Subcutaneous abdominal adipose tissue (tissue), 5 donors: ENCODE measurements around the gene ZNF362.
"Not testable (repeated sequence)": the region's sequence is repeated elsewhere in the genome, so short reads cannot be mapped to it uniquely, and the experiment has no call there.

Experiments used
- H3K27ac ChIP-seq: one replicate; pipeline ENCODE4 v1.7.0; 2013; ENCODE audit warnings: low read depth, mild to moderate bottlenecking, inconsistent platforms, low read length, moderate library complexity
- H3K27me3 ChIP-seq, 5 donors: one replicate each; pipeline ENCODE4 v1.7.0; 2013; ENCODE audit warnings: low read length in 5 of 5, inconsistent platforms in 1 of 5; ENCODE audit not compliant: control insufficient read depth in 5 of 5, insufficient read depth in 4 of 5
- H3K36me3 ChIP-seq, 5 donors: one replicate each; pipeline ENCODE4 v1.7.0; 2013; ENCODE audit warnings: low read length in 5 of 5; ENCODE audit not compliant: control insufficient read depth in 5 of 5, insufficient read depth in 5 of 5
- H3K4me1 ChIP-seq, 5 donors: one replicate each; pipeline ENCODE4 v1.7.0; 2013; ENCODE audit warnings: low read length in 5 of 5, mild to moderate bottlenecking in 3 of 5, moderate library complexity in 1 of 5; ENCODE audit not compliant: control insufficient read depth in 5 of 5, insufficient read depth in 5 of 5
- H3K4me3 ChIP-seq, 5 donors: one replicate each; pipeline ENCODE4 v1.7.0; 2013; ENCODE audit warnings: low read length in 5 of 5, low read depth in 1 of 5
- H3K9ac ChIP-seq, 5 donors: one replicate each; pipeline ENCODE4 v1.7.0; 2013; ENCODE audit warnings: low read length in 5 of 5, mild to moderate bottlenecking in 4 of 5, moderate library complexity in 3 of 5
- H3K9me3 ChIP-seq, 5 donors: one replicate each; pipeline ENCODE4 v1.7.0; 2013; ENCODE audit warnings: low read length in 5 of 5; ENCODE audit not compliant: control insufficient read depth in 5 of 5
- donor health status: healthy.
- donor health status: healthy.
- donor health status: healthy.
- donor health status: healthy.
- donor health status: healthy.

ZNF362 gene

GRCh38 chr1:33231166-33231565, 25.1 kb upstream of the ZNF362 start:
- Histone ChIP-seq H3K27ac (no peak overlapping the region), H3K9me3 (no peaks in the 10 kb centered on the region), H3K9ac (no peak overlapping the region)

DNA sequence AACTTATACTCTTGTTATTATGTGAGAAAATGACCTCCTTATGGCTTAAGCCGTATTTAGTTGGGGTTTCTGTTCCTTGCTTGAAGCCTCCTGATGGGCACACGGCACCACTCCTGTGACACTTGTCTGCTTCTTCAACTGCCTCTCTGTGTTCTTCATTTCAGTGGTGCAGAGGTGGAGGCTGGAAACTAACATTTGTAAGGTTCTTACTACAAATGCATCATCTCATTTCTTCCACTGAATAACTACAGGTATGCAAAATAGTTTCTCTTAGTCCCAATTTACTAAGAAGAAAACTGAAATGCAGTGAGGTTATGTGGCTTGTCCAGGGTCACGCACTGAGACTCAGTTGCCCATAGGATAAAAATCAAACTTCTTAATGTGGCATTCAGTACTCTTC, 23.6 kb upstream of the ZNF362 start:
- no peaks in the 10 kb centered on the region for H3K36me3 ChIP-seq
- no peak overlapping the region for H3K4me3 ChIP-seq
- no peaks in the 10 kb centered on the region for H3K9me3 ChIP-seq

More at GRCh38 chr1:33231166-33231565, 25.1 kb upstream of the ZNF362 start:
- Histone ChIP-seq H3K4me1 (peaks cover 3 to 22% (median 16%) of the 10 kb centered on the region in 5 donors), H3K36me3 (no peaks in the 10 kb centered on the region), H3K4me3 (no peak overlapping the region), H3K27me3 (peaks cover 0 to 3% (median 0%) of the 10 kb centered on the region in 5 donors)

DNA sequence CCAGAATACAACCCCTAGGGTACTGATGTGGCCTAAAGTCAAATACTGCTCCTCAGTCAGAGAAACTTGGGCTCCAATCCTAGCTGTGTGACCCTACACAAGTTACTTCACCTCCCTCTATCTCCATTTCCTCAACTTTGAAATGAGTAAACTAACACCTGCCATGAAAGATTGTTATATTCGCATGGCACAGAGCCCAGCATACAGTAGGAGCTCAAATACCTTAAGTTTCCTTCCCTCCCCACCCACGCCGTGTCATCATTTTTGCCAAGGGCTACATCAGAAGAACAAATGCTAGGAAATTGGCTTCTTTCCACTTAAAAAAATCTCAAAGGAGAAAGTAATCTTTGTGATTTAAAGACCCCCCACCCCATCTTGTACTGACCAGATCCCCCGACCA, 22.2 kb upstream of the ZNF362 start:
- H3K4me1 ChIP-seq = peaks cover 0 to 13% (median 7%) of the 10 kb centered on the region in 5 donors
- no peaks in the 10 kb centered on the region for H3K9me3 ChIP-seq
- no peak overlapping the region for H3K9ac ChIP-seq
- H3K27ac ChIP-seq = no peak overlapping the region
- H3K36me3 ChIP-seq = no peaks in the 10 kb centered on the region
- H3K27me3 ChIP-seq = peaks cover 0 to 3% (median 0%) of the 10 kb centered on the region in 5 donors
- no peak overlapping the region for H3K4me3 ChIP-seq

More for the DNA sequence above, 23.6 kb upstream of the ZNF362 start:
- peaks cover 3 to 22% (median 16%) of the 10 kb centered on the region in 5 donors for H3K4me1 ChIP-seq
- no peak overlapping the region for H3K27ac ChIP-seq
- peaks cover 0 to 3% (median 0%) of the 10 kb centered on the region in 5 donors for H3K27me3 ChIP-seq
- no peak overlapping the region for H3K9ac ChIP-seq

DNA sequence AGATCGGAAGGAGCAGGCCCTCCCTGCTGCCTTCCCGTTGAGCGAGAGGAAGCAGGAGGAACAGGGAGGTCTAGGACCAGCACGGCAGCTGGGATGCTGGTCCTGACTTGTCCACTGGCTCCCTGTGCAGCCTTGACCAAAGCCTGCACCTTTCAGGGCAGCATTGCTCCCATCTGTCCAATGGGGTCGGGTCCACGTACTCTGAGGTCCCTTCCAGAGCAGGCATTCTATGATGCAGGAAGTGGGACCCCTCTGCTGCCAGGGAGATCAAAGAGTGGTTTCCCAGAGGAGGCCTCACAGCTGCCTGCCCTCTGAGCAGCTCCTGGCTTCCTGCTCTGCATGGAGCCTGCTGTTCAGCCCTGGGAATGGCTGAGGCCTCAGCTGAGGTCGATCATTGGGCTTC, 21.7 kb upstream of the ZNF362 start:
- no peaks in the 10 kb centered on the region for H3K9me3 ChIP-seq

DNA sequence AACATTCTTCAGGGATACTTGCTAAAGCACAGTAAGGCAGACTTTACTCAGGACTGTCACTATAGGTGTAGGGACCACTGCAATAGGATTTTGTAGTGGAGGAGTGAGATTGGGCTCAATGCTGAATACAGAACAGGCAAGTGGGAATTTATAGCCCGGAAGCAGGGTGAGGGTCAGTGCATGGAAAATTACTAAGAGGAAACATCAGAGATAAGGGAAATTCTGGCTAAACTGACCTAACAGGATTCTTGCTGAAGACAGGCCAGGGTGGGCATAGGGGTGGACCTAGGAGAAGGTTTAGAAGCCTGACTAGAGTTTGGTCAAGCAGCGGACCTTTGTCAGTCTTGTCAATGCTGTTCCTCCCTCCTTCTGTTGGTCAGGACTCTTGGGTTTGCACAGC, 20.8 kb upstream of the ZNF362 start:
- Histone ChIP-seq H3K27me3 (peaks cover 0 to 3% (median 0%) of the 10 kb centered on the region in 5 donors), H3K4me3 (no peak overlapping the region), H3K9ac (no peak overlapping the region), H3K27ac (no peak overlapping the region), H3K36me3 (no peaks in the 10 kb centered on the region), H3K9me3 (no peaks in the 10 kb centered on the region), H3K4me1 (peaks cover 0 to 12% (median 4%) of the 10 kb centered on the region in 5 donors)

More for the DNA sequence above, 21.7 kb upstream of the ZNF362 start:
- no peak overlapping the region for H3K9ac ChIP-seq
- H3K4me1 ChIP-seq = peaks cover 0 to 12% (median 4%) of the 10 kb centered on the region in 5 donors
- no peaks in the 10 kb centered on the region for H3K36me3 ChIP-seq
- no peak overlapping the region for H3K4me3 ChIP-seq
- no peak overlapping the region for H3K27ac ChIP-seq
- peaks cover 0 to 3% (median 0%) of the 10 kb centered on the region in 5 donors for H3K27me3 ChIP-seq

DNA sequence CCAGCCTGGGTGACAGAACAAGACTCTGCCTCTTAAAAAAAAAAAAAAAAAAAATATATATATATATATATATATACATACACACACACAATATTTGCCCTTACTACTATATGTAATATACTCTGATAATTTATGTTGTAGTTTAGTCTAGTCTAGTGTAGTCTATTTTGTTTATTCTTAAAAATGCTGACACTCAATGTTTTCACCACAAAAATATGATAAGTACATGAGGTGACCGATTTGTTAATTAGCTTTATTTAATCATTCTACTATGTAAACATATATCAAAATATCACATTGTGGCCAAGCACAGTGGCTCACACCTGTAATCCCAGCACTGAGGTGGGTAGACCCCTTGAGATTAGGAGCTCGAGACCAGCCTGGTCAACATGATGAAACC, 19.8 kb upstream of the ZNF362 start:
- peaks cover 0 to 3% (median 0%) of the 10 kb centered on the region in 5 donors for H3K27me3 ChIP-seq
- no peak overlapping the region for H3K9ac ChIP-seq
- peaks cover 0 to 12% (median 5%) of the 10 kb centered on the region in 5 donors for H3K4me1 ChIP-seq
- H3K27ac ChIP-seq = no peak overlapping the region
- H3K36me3 ChIP-seq = no peaks in the 10 kb centered on the region
- no peaks in the 10 kb centered on the region for H3K9me3 ChIP-seq
- H3K4me3 ChIP-seq = no peak overlapping the region

DNA sequence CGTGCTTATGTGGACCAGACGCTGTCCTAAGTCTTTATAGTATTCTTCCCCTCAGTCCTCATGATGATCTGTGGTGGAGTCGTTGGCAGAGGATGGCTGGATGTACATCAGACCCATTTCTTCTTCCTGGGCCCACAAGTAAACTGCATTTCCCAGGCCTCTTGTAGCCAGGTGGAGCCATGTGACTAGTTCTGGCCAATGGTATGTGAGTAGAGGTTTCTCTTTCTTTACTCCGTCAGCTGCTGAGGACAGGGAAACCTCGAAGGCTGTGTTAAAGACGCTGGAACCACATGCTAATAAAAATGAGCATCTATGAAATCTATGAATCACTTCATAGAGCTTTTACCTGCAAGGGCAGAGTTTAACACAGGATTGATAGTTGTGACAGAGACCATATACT, 18.7 kb upstream of the ZNF362 start:
- no peaks in the 10 kb centered on the region for H3K9me3 ChIP-seq
- no peak overlapping the region for H3K9ac ChIP-seq
- H3K27ac ChIP-seq = no peak overlapping the region
- peaks cover 0 to 3% (median 0%) of the 10 kb centered on the region in 5 donors for H3K27me3 ChIP-seq
- no peak overlapping the region for H3K4me3 ChIP-seq
- H3K36me3 ChIP-seq = no peaks in the 10 kb centered on the region
- peaks cover 0 to 15% (median 11%) of the 10 kb centered on the region in 5 donors for H3K4me1 ChIP-seq

DNA sequence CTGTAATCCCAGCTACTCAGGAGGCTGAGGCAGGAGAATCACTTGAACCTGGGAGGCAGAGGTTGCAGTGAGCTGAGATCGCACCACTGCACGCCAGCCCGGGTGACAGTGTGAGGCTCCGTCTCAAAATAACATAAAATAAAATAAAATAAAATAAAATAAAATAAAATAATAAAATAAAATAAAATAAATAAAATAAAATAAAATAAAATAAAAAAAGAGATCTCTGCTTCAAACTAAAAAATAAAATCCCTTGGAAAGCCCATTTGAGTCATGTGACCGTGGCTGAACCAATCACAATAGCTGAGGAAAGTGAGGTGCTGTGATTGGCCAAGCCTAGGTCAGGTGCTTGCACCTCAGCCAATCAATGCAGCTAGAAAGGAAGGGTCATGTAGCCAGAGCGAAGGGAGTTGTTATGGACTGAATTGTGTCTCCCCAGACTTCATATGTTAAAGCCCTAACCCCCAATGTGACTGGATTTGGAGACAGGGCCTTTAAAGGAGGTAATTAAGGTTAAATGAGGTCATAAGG, 18.0 kb upstream of the ZNF362 start:
- not testable (repeated sequence) for H3K4me3 ChIP-seq, H3K27me3 ChIP-seq, H3K9me3 ChIP-seq, H3K36me3 ChIP-seq, H3K9ac ChIP-seq, H3K27ac ChIP-seq
- peaks cover 0 to 15% (median 11%) of the 10 kb centered on the region in 5 donors for H3K4me1 ChIP-seq

DNA sequence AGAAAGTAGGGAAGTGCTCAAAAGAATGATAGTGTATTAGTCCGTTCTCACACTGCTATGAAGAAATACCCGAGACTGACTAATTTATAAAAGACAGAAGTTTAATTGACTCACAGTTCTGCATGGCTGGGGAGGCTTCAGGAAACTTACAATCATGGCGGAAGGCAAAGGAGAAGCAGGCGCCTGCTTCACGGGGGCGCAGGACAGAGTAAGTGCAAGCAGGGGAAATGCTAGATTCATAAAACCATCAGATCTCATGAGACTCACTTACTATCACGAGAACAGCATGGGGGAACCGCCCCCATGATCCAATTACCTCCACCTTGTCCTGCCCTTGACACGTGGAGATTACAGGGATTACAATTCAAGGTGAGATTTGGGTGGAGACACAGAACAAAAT, 16.9 kb upstream of the ZNF362 start:
- H3K4me1 ChIP-seq = peaks cover 0 to 13% (median 11%) of the 10 kb centered on the region in 5 donors
- not testable (repeated sequence) for H3K36me3 ChIP-seq, H3K4me3 ChIP-seq, H3K9ac ChIP-seq, H3K27ac ChIP-seq, H3K27me3 ChIP-seq, H3K9me3 ChIP-seq

GRCh38 chr1:33241866-33242265, 14.4 kb upstream of the ZNF362 start:
- H3K36me3 ChIP-seq = no peaks in the 10 kb centered on the region
- no peak overlapping the region for H3K4me3 ChIP-seq
- H3K4me1 ChIP-seq = peaks cover 0 to 7% (median 3%) of the 10 kb centered on the region in 5 donors
- H3K9ac ChIP-seq = no peak overlapping the region
- H3K27me3 ChIP-seq = no peaks in the 10 kb centered on the region
- no peak overlapping the region for H3K27ac ChIP-seq
- H3K9me3 ChIP-seq = no peaks in the 10 kb centered on the region
